Breast epithelium (tissue), 4 donors: Measurements from ENCODE around the gene ADGRF1. TPM values are rescaled to one million over a fixed set of nuclear protein-coding genes. Genes with fewer than 3 reads are reported as not detected.

Experiments used
- DNase-seq, 2 donors: peaks; one replicate each; pipeline ENCODE4 v3.0.0-alpha.2; 2019; ENCODE audit warnings: low spot score in 2 of 2
- H3K27ac ChIP-seq, 2 donors: fragments of 200-600 bp; sonication (generic) in 1 of 2; one replicate each; pipeline ENCODE4 v1.5.1; 2016 to 2019; ENCODE audit warnings: mild to moderate bottlenecking in 1 of 2
- H3K27me3 ChIP-seq, 2 donors: fragments of 200-600 bp; sonication (generic) in 1 of 2; one replicate each; pipeline versions ENCODE4 v1.5.1 to v1.6.0; 2017 to 2019; ENCODE audit warnings: control low read depth in 1 of 2, mild to moderate bottlenecking in 1 of 2
- H3K36me3 ChIP-seq: fragments of 200-600 bp; one replicate; pipeline ENCODE4 v1.5.1; 2019
- H3K4me1 ChIP-seq, 2 donors: fragments of 200-600 bp; sonication (generic); one replicate each; pipeline ENCODE4 v1.5.1; 2016 to 2019; ENCODE audit warnings: control low read depth in 1 of 2
- H3K4me3 ChIP-seq, 3 donors: fragments of 200-600 bp; sonication (generic); 1 replicate in 2 of 3; 2 replicates in 1 of 3; pipeline ENCODE4 v1.5.1; 2016 to 2019; ENCODE audit warnings: mild to moderate bottlenecking in 3 of 3, moderate library complexity in 2 of 3
- H3K9me3 ChIP-seq, 2 donors: fragments of 200-600 bp; sonication (generic) in 1 of 2; one replicate each; pipeline ENCODE4 v1.5.1; 2016 to 2019; ENCODE audit warnings: control low read depth in 1 of 2
- POLR2A ChIP-seq: fragments of 450-650 bp; IDR thresholded peaks from one replicate; pipeline ENCODE4 v1.6.1; 2016; ENCODE audit warnings: antibody characterized with exemption, mild to moderate bottlenecking, moderate library complexity
- POLR2AphosphoS5 ChIP-seq, 3 donors: sonication (generic); formaldehyde crosslinking; IDR thresholded peaks; one replicate each; pipeline ENCODE4 v1.6.1; 2017; ENCODE audit warnings: antibody characterized with exemption in 3 of 3
- intact Hi-C: fragments of 100-400 bp; cut with DNase I; formaldehyde crosslinking; loops from one replicate; pipeline ENCODE4 v1.15.1; 2023; ENCODE audit warnings: low total_unique reads
- total RNA-seq, 3 donors: library from RNA; depleted of rRNA; stranded (reverse); fragments of >200 nt; gene quantifications; one replicate each; pipeline ENCODE4 v1.1.0, GENCODE V29; 2016
- TF ChIP-seq, protein P1 (sequence below), 3 donors: fragments of 450-650 bp; IDR thresholded peaks; one replicate each; pipeline ENCODE4 v1.5.1; 2016 to 2017; ENCODE audit warnings: antibody characterized with exemption in 3 of 3, mild to moderate bottlenecking in 3 of 3, moderate library complexity in 3 of 3

The ADGRF1 gene
- total RNA-seq, 3 donors from 2014 or later: 0.66 to 3.5 TPM; not detected in 1

GRCh38 chr6:46964716-46965519, 77.2 kb downstream of the ADGRF1 start:
- H3K4me1 ChIP-seq: no peaks in the 10 kb centered on the region
- H3K27ac ChIP-seq: peak overlapping the region; percentile 1 to 28
- TF ChIP-seq POLR2A (no peak), POLR2AphosphoS5 (IDR thresholded peaks at IDR 0.05) (no peak)
- TF ChIP-seq, protein P1, sequence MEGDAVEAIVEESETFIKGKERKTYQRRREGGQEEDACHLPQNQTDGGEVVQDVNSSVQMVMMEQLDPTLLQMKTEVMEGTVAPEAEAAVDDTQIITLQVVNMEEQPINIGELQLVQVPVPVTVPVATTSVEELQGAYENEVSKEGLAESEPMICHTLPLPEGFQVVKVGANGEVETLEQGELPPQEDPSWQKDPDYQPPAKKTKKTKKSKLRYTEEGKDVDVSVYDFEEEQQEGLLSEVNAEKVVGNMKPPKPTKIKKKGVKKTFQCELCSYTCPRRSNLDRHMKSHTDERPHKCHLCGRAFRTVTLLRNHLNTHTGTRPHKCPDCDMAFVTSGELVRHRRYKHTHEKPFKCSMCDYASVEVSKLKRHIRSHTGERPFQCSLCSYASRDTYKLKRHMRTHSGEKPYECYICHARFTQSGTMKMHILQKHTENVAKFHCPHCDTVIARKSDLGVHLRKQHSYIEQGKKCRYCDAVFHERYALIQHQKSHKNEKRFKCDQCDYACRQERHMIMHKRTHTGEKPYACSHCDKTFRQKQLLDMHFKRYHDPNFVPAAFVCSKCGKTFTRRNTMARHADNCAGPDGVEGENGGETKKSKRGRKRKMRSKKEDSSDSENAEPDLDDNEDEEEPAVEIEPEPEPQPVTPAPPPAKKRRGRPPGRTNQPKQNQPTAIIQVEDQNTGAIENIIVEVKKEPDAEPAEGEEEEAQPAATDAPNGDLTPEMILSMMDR (IDR thresholded peaks at IDR 0.05): no peak
- H3K36me3 ChIP-seq: no peaks in the 10 kb centered on the region
- DNase-seq: peak in 1 of 2 donors; percentile 36
- peak overlapping the region in 1 of 3 donors; percentile 12 for H3K4me3 ChIP-seq
- no peaks in the 10 kb centered on the region for H3K9me3 ChIP-seq
- intact Hi-C loops: loop anchor here (2.0 kb wide), 1 partner anchor 44 kb away; no protein-coding TSS in a partner anchor
- no peaks in the 10 kb centered on the region for H3K27me3 ChIP-seq

- intact Hi-C loops: loop anchor here (2.0 kb wide), 1 partner anchor 45 kb away; no protein-coding TSS in a partner anchor
- no peaks in the 10 kb centered on the region for H3K4me1 ChIP-seq
- peak overlapping the region in 1 of 2 donors; percentile 10 for H3K27ac ChIP-seq
- H3K9me3 ChIP-seq: no peaks in the 10 kb centered on the region
- no peaks in the 10 kb centered on the region for H3K36me3 ChIP-seq
- no peak for DNase-seq
- no peaks in the 10 kb centered on the region for H3K27me3 ChIP-seq
- no peak overlapping the region for H3K4me3 ChIP-seq
- TF ChIP-seq POLR2AphosphoS5 (IDR thresholded peaks at IDR 0.05): no peak
- TF ChIP-seq, protein P1 (IDR thresholded peaks at IDR 0.05): no peak
- no peak for TF ChIP-seq POLR2A
Measured at GRCh38 chr6:46963626-46964025, 78.5 kb downstream of the ADGRF1 start.

DNA sequence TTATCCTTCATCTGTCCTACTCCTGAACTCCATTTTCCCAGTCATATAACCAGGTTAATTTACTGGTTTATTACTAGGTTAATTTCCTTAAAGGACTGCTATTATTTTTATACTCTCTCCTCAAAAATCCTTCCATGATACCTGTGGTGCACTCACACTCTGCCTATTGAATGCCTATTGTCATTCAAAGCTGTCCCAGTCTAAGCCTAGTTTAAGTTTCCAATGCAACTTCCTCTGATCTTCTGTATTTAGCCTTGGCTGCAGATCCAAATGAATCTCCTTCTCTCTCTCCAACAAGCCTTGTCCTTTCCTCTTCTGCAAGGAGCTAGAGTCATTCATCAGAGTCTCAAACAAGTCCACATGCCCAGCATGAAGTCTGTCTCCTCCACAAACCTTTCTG, 79.1 kb downstream of the ADGRF1 start:
- H3K4me1 ChIP-seq: no peaks in the 10 kb centered on the region
- H3K27ac ChIP-seq: no peak overlapping the region
- no peaks in the 10 kb centered on the region for H3K9me3 ChIP-seq
- intact Hi-C loops: no loop called here
- H3K36me3 ChIP-seq: no peaks in the 10 kb centered on the region
- TF ChIP-seq POLR2A (no peak), POLR2AphosphoS5 (IDR thresholded peaks at IDR 0.05) (no peak)
- TF ChIP-seq, protein P1 (IDR thresholded peaks at IDR 0.05): no peak
- no peak overlapping the region for H3K4me3 ChIP-seq
- no peaks in the 10 kb centered on the region for H3K27me3 ChIP-seq
- DNase-seq: no peak

GRCh38 chr6:46961711-46962110, 80.4 kb downstream of the ADGRF1 start:
- intact Hi-C loops: no loop called here
- H3K27ac ChIP-seq: no peak overlapping the region
- DNase-seq: no peak

GRCh38 chr6:46961232-46961631, 80.9 kb downstream of the ADGRF1 start:
- H3K4me1 ChIP-seq: no peaks in the 10 kb centered on the region
- H3K4me3 ChIP-seq: no peak overlapping the region
- TF ChIP-seq POLR2AphosphoS5 (IDR thresholded peaks at IDR 0.05): no peak
- TF ChIP-seq, protein P1 (IDR thresholded peaks at IDR 0.05): no peak
- no peak for TF ChIP-seq POLR2A
- no peak overlapping the region for H3K27ac ChIP-seq
- no peaks in the 10 kb centered on the region for H3K27me3 ChIP-seq
- no peaks in the 10 kb centered on the region for H3K9me3 ChIP-seq
- intact Hi-C loops: no loop called here
- DNase-seq: no peak
- H3K36me3 ChIP-seq: no peaks in the 10 kb centered on the region

More at GRCh38 chr6:46961711-46962110, 80.4 kb downstream of the ADGRF1 start:
- no peaks in the 10 kb centered on the region for H3K4me1 ChIP-seq
- TF ChIP-seq, protein P1 (IDR thresholded peaks at IDR 0.05): no peak
- TF ChIP-seq POLR2AphosphoS5 (IDR thresholded peaks at IDR 0.05) (no peak), POLR2A (no peak)
- no peaks in the 10 kb centered on the region for H3K36me3 ChIP-seq
- no peaks in the 10 kb centered on the region for H3K9me3 ChIP-seq
- no peaks in the 10 kb centered on the region for H3K27me3 ChIP-seq
- H3K4me3 ChIP-seq: no peak overlapping the region
